ENCODE measurements around the gene MALRD1. TPM values are rescaled to one million over a fixed set of nuclear protein-coding genes. Genes with fewer than 3 reads are reported as not detected.

The MALRD1 gene
- total RNA-seq, 1 donor from 2014 or later = 0.11 TPM

- Histone ChIP-seq H4K20me1 (ENCODE audit: low read depth) (no peaks in the 10 kb centered on the region), H3K4me2 (no peak overlapping the region), H3K27me3 (no peaks in the 10 kb centered on the region), H3F3A (ENCODE audit: low read depth) (no peaks in the 10 kb centered on the region), H3K79me2 (ENCODE audit: low read depth) (no peaks in the 10 kb centered on the region), H3K4me3 (no peak overlapping the region), H3K36me3 (peaks cover 4% of the 10 kb centered on the region), H3K9me3 (ENCODE audit: low read depth) (no peaks in the 10 kb centered on the region), H3K27ac (no peak overlapping the region), H2AFZ (replicated peaks) (no peak overlapping the region), H3K4me1 (no peaks in the 10 kb centered on the region), H3K9ac (no peak overlapping the region)
- Mint-ChIP-seq H3K27ac (no peak overlapping the region), H3K4me1 (no peaks in the 10 kb centered on the region), H3K27me3 (ENCODE audit: insufficient read depth, low read depth) (no peaks in the 10 kb centered on the region), H3K36me3 (no peaks in the 10 kb centered on the region), H3K4me3 (no peak overlapping the region), H3K9me3 (peaks cover under 1% of the 10 kb centered on the region)
- TF ChIP-seq, protein P1, sequence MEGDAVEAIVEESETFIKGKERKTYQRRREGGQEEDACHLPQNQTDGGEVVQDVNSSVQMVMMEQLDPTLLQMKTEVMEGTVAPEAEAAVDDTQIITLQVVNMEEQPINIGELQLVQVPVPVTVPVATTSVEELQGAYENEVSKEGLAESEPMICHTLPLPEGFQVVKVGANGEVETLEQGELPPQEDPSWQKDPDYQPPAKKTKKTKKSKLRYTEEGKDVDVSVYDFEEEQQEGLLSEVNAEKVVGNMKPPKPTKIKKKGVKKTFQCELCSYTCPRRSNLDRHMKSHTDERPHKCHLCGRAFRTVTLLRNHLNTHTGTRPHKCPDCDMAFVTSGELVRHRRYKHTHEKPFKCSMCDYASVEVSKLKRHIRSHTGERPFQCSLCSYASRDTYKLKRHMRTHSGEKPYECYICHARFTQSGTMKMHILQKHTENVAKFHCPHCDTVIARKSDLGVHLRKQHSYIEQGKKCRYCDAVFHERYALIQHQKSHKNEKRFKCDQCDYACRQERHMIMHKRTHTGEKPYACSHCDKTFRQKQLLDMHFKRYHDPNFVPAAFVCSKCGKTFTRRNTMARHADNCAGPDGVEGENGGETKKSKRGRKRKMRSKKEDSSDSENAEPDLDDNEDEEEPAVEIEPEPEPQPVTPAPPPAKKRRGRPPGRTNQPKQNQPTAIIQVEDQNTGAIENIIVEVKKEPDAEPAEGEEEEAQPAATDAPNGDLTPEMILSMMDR (IDR thresholded peaks at IDR 0.05) = no peak
- no peak for TF ChIP-seq EZH2phosphoT487 (IDR thresholded peaks at IDR 0.05)
- TF ChIP-seq EZH2 (IDR thresholded peaks at IDR 0.05) = no peak
- no peak for DNase-seq (ENCODE audit: low spot score)
Measured at GRCh38 chr10:19592276-19592675, 543.7 kb downstream of the MALRD1 start.

DNA sequence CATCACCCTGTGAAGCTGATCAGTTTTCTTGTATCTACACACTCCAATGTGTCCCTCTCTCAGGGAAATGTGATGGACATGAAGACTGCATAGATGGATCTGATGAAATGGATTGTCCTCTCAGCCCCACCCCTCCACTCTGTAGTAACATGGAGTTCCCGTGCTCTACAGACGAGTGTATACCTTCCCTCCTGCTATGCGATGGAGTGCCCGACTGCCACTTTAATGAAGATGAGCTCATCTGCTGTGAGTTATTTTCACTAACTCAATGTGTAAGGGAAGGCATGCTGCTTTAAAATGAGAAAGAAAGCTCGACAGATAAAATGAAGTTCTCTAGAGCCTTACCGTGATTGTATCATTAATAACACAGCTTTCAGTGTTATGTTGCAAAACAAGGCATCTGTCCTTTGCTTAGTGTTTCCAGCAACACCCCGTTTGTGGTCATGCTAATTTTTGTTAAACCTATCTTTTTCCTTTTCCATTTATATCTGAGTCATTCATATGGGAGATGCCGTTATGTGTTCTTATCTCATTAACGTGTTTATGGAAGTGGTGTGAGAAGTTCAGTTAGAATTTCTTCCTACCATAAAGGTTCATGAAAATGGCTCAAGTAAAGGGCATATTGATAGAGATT is 546.7 kb downstream of the MALRD1 start:
- Histone ChIP-seq H3K4me2 (no peak overlapping the region), H3K4me3 (no peak overlapping the region), H3K9me3 (ENCODE audit: low read depth) (no peaks in the 10 kb centered on the region), H3K27me3 (no peaks in the 10 kb centered on the region), H2AFZ (replicated peaks) (no peak overlapping the region), H3F3A (ENCODE audit: low read depth) (no peaks in the 10 kb centered on the region), H3K79me2 (ENCODE audit: low read depth) (no peaks in the 10 kb centered on the region), H4K20me1 (ENCODE audit: low read depth) (no peaks in the 10 kb centered on the region), H3K9ac (no peak overlapping the region), H3K4me1 (no peaks in the 10 kb centered on the region), H3K27ac (no peak overlapping the region), H3K36me3 (no peaks in the 10 kb centered on the region)
- no peak overlapping the region for H3K27ac Mint-ChIP-seq
- no peaks in the 10 kb centered on the region for H3K4me1 Mint-ChIP-seq
- no peak for DNase-seq (ENCODE audit: low spot score)
- H3K36me3 Mint-ChIP-seq = no peaks in the 10 kb centered on the region
- TF ChIP-seq EZH2 (IDR thresholded peaks at IDR 0.05) (no peak), EZH2phosphoT487 (IDR thresholded peaks at IDR 0.05) (no peak)
- TF ChIP-seq, protein P1 (IDR thresholded peaks at IDR 0.05) = no peak
- no peak overlapping the region for H3K4me3 Mint-ChIP-seq
- H3K27me3 Mint-ChIP-seq (ENCODE audit: insufficient read depth, low read depth) = no peaks in the 10 kb centered on the region
- H3K9me3 Mint-ChIP-seq = no peaks in the 10 kb centered on the region

DNA sequence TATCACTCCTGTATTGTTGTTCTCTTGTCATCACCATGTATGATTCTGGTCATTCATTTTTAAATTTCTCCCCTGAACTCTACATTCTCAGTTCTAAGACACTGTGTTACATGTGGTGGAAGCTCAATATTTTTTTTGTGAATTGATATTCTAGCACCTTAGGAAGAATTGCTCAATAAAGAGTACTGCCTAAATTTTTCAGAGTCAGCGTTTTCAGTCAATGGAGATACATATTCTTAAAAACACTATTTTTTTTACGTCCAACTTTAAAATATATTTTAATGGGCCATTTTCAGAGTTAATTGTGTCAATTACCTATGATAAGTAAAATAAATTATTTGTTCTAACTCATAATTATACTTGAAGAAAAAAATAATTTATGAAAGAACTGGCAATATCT is 557.2 kb downstream of the MALRD1 start:
- no peak overlapping the region for H3K27ac Mint-ChIP-seq
- H2AFZ ChIP-seq (replicated peaks) = no peak overlapping the region
- H3K27me3 ChIP-seq = no peaks in the 10 kb centered on the region
- H3K9ac ChIP-seq = no peak overlapping the region
- no peaks in the 10 kb centered on the region for H3K4me1 ChIP-seq
- no peaks in the 10 kb centered on the region for H3F3A ChIP-seq (ENCODE audit: low read depth)
- no peaks in the 10 kb centered on the region for H3K79me2 ChIP-seq (ENCODE audit: low read depth)
- H4K20me1 ChIP-seq (ENCODE audit: low read depth) = no peaks in the 10 kb centered on the region
- H3K4me3 Mint-ChIP-seq = no peak overlapping the region
- H3K36me3 ChIP-seq = no peaks in the 10 kb centered on the region
- no peaks in the 10 kb centered on the region for H3K9me3 Mint-ChIP-seq
- no peaks in the 10 kb centered on the region for H3K9me3 ChIP-seq (ENCODE audit: low read depth)
- H3K27ac ChIP-seq = no peak overlapping the region
- no peak overlapping the region for H3K4me2 ChIP-seq
- no peak for DNase-seq (ENCODE audit: low spot score)
- TF ChIP-seq EZH2 (IDR thresholded peaks at IDR 0.05) (no peak), EZH2phosphoT487 (IDR thresholded peaks at IDR 0.05) (no peak)
- TF ChIP-seq, protein P1 (IDR thresholded peaks at IDR 0.05) = no peak
- H3K4me3 ChIP-seq = no peak overlapping the region
- no peaks in the 10 kb centered on the region for H3K36me3 Mint-ChIP-seq
- H3K27me3 Mint-ChIP-seq (ENCODE audit: insufficient read depth, low read depth) = peaks cover 3% of the 10 kb centered on the region
- no peaks in the 10 kb centered on the region for H3K4me1 Mint-ChIP-seq

Data from neural progenitor cell (in vitro differentiated cells).